M059J (cell line): Measurements from ENCODE around the gene RALGPS1. TPM values are rescaled to one million over a fixed set of nuclear protein-coding genes. Genes with fewer than 3 reads are reported as not detected.

Source experiments
- DNase-seq: peaks from one replicate; pipeline ENCODE4 v3.0.0-alpha.2; 2012; ENCODE audit warnings: low read depth
- total RNA-seq: library from RNA; depleted of rRNA; stranded (reverse); fragments of >200 nt; shearing (Covaris generic); gene quantifications from 2 replicates; pipeline ENCODE4 v1.2.3, GENCODE V29; 2014

The RALGPS1 gene
- total RNA-seq, 1 experiment from 2014 or later, result 9.8 TPM

- no peak for DNase-seq
Observed at GRCh38 chr9:126904586-126904985, 10.0 kb upstream of the RALGPS1 start.

- DNase-seq, result no peak
Observed at GRCh38 chr9:126906091-126906490, 8.5 kb upstream of the RALGPS1 start.

- DNase-seq, result no peak
Observed at GRCh38 chr9:126907058-126907457, 7.5 kb upstream of the RALGPS1 start.

- no peak for DNase-seq
Observed at GRCh38 chr9:126915281-126915816, 767 bp downstream of the RALGPS1 start.

- no peak for DNase-seq
Observed at GRCh38 chr9:126915846-126916543, 1.4 kb downstream of the RALGPS1 start.

- DNase-seq, result no peak
Observed at GRCh38 chr9:126916909-126917308, 2.3 kb downstream of the RALGPS1 start.

- no peak for DNase-seq
Observed at GRCh38 chr9:126919193-126919592, 4.6 kb downstream of the RALGPS1 start.

- DNase-seq, result no peak
Observed at GRCh38 chr9:126925876-126926275, 11.3 kb downstream of the RALGPS1 start.

GRCh38 chr9:126926364-126926763 is 11.8 kb downstream of the RALGPS1 start:
- no peak for DNase-seq

GRCh38 chr9:126927419-126927818 is 12.8 kb downstream of the RALGPS1 start:
- no peak for DNase-seq

- no peak for DNase-seq
Observed at GRCh38 chr9:126932871-126933321, 18.3 kb downstream of the RALGPS1 start.

GRCh38 chr9:126933334-126933980 is 18.9 kb downstream of the RALGPS1 start:
- DNase-seq, result no peak

- no peak for DNase-seq
Observed at GRCh38 chr9:126934441-126934840, 19.9 kb downstream of the RALGPS1 start.

GRCh38 chr9:126935630-126936029 is 21.0 kb downstream of the RALGPS1 start:
- no peak for DNase-seq

- no peak for DNase-seq
Observed at GRCh38 chr9:126937444-126937843, 22.9 kb downstream of the RALGPS1 start.

- no peak for DNase-seq
Observed at GRCh38 chr9:126938327-126938726, 23.7 kb downstream of the RALGPS1 start.

GRCh38 chr9:126939821-126940221 is 25.2 kb downstream of the RALGPS1 start:
- no peak for DNase-seq

- no peak for DNase-seq
Observed at GRCh38 chr9:126942399-126942798, 27.8 kb downstream of the RALGPS1 start.

- DNase-seq, result no peak
Observed at GRCh38 chr9:126945682-126946081, 31.1 kb downstream of the RALGPS1 start.

GRCh38 chr9:126947529-126947928 is 32.9 kb downstream of the RALGPS1 start:
- no peak for DNase-seq

- DNase-seq, result no peak
Observed at GRCh38 chr9:126952205-126952977, 37.8 kb downstream of the RALGPS1 start.

GRCh38 chr9:126953041-126953809 is 38.6 kb downstream of the RALGPS1 start:
- no peak for DNase-seq
